Renal cortical epithelial cell (primary cell): Measurements from ENCODE around the gene SLC29A1. TPM values are rescaled to one million over a fixed set of nuclear protein-coding genes. Genes with fewer than 3 reads are reported as not detected.
A peak's percentile ranks its signal among the peaks of the same experiment; 100 is the strongest.
"Not testable (repeated sequence)": the region's sequence is repeated elsewhere in the genome, so short reads cannot be mapped to it uniquely, and the experiment has no call there.

ENCODE experiments used
- DNase-seq: peaks from one replicate; pipeline ENCODE4 v3.0.0-alpha.2; 2011; ENCODE audit warnings: low read depth
- total RNA-seq: library from RNA; depleted of rRNA; stranded (reverse); fragments of >200 nt; gene quantifications from 2 replicates; pipeline ENCODE4 v1.2.3, GENCODE V29; 2014

SLC29A1 gene
- total RNA-seq, 1 donor from 2014 or later, result 15.3 TPM

GRCh38 chr6:44194326-44194725 lies 29.1 kb upstream of the SLC29A1 start:
- DNase-seq, result no peak

GRCh38 chr6:44196351-44196750 lies 27.0 kb upstream of the SLC29A1 start:
- not testable (repeated sequence) for DNase-seq

- DNase-seq, result no peak
Observed at GRCh38 chr6:44198684-44199083, 24.7 kb upstream of the SLC29A1 start.

GRCh38 chr6:44199883-44200282 lies 23.5 kb upstream of the SLC29A1 start:
- DNase-seq, result no peak

- no peak for DNase-seq
Observed at GRCh38 chr6:44201200-44201599, 22.2 kb upstream of the SLC29A1 start.

GRCh38 chr6:44201638-44202303 lies 21.6 kb upstream of the SLC29A1 start:
- no peak for DNase-seq

- no peak for DNase-seq
Observed at GRCh38 chr6:44202332-44202971, 20.9 kb upstream of the SLC29A1 start.

GRCh38 chr6:44202972-44203750 lies 20.2 kb upstream of the SLC29A1 start:
- peak; percentile 19 for DNase-seq

- DNase-seq, result no peak
Observed at GRCh38 chr6:44203955-44204354, 19.4 kb upstream of the SLC29A1 start.

- DNase-seq, result no peak
Observed at GRCh38 chr6:44207966-44208365, 15.4 kb upstream of the SLC29A1 start.

- no peak for DNase-seq
Observed at GRCh38 chr6:44211284-44211683, 12.1 kb upstream of the SLC29A1 start.

- DNase-seq, result no peak
Observed at GRCh38 chr6:44214307-44214706, 9.1 kb upstream of the SLC29A1 start.

- DNase-seq, result no peak
Observed at GRCh38 chr6:44216677-44217331, 6.6 kb upstream of the SLC29A1 start, which contains the start of gene MYMX. TSS of gene MYMX (plus strand) at chr6:44216926. CDS start at chr6:44217472, 546 bp downstream.

GRCh38 chr6:44217332-44218143 lies 5.9 kb upstream of the SLC29A1 start:
- DNase-seq, result peak; percentile 59

- DNase-seq, result peak; percentile 44
Observed at GRCh38 chr6:44219053-44219814, 4.2 kb upstream of the SLC29A1 start.

- DNase-seq, result no peak
Observed at GRCh38 chr6:44219815-44220784, 3.3 kb upstream of the SLC29A1 start.

GRCh38 chr6:44220913-44221290 lies 2.5 kb upstream of the SLC29A1 start:
- no peak for DNase-seq

- DNase-seq, result peak; percentile 88
Observed at GRCh38 chr6:44221291-44221960, 2.0 kb upstream of the SLC29A1 start.

- DNase-seq, result no peak
Observed at GRCh38 chr6:44221961-44222335, 1.4 kb upstream of the SLC29A1 start.
